H1 (cell line): ENCODE data around the gene LRRC25. TPM values are rescaled to one million over a fixed set of nuclear protein-coding genes. Genes with fewer than 3 reads are reported as not detected.
A peak's percentile ranks its signal among the peaks of the same experiment; 100 is the strongest.

Experiments used
- CTCF ChIA-PET: fragments of 300-600 bp; sonication (Branson Sonifier 250); formaldehyde crosslinking; loops from one replicate; lab custom pipeline; 2021; ENCODE audit not compliant: partially characterized antibody; lab: Charles Lee
- POLR2A ChIA-PET: fragments of 300-600 bp; sonication (Branson Sonifier 250); formaldehyde crosslinking; loops from one replicate; lab custom pipeline; 2021; ENCODE audit warnings: inconsistent platforms; ENCODE audit not compliant: partially characterized antibody; lab: Charles Lee
- DNase-seq, 2 experiments: peaks; one replicate each; pipeline versions ENCODE4 v3.0.0 to v3.0.0-alpha.2; 2010 to 2022; ENCODE audit warnings: low spot score in 2 of 2, low read depth in 1 of 2, mixed read lengths in 1 of 2
- FAIRE-seq: peaks from 2 replicates; lab custom pipeline; 2011; peaks lifted over from hg19 to GRCh38; lab: Jason Lieb, UNC
- H2AFZ ChIP-seq: 2 replicates; pipeline ENCODE4 v1.8.1; 2012; ENCODE audit warnings: low read length, inconsistent platforms
- H2AK5ac ChIP-seq: 2 replicates; pipeline ENCODE4 v1.6.1; 2013; ENCODE audit warnings: low read depth, low read length
- H2BK120ac ChIP-seq: replicated peaks from 2 replicates; pipeline ENCODE3; 2013; ENCODE audit warnings: low read depth, low read length, inconsistent platforms
- H2BK12ac ChIP-seq: 2 replicates; pipeline ENCODE4 v1.6.1; 2013; ENCODE audit warnings: low read depth, low read length
- H2BK15ac ChIP-seq: 2 replicates; pipeline ENCODE4 v1.6.1; 2013; ENCODE audit warnings: low read length
- H2BK20ac ChIP-seq: 2 replicates; pipeline ENCODE4 v1.6.1; 2013; ENCODE audit warnings: low read length
- H2BK5ac ChIP-seq: 2 replicates; pipeline ENCODE4 v1.6.1; 2013; ENCODE audit warnings: low read depth, low read length
- H3K14ac ChIP-seq: 2 replicates; pipeline ENCODE4 v1.6.1; 2013; ENCODE audit warnings: inconsistent platforms; ENCODE audit not compliant: insufficient read length
- H3K18ac ChIP-seq: 2 replicates; pipeline ENCODE4 v1.6.1; 2013; ENCODE audit warnings: low read length; ENCODE audit errors: extremely low read depth
- H3K23ac ChIP-seq: 2 replicates; pipeline ENCODE4 v1.6.1; 2013; ENCODE audit warnings: inconsistent platforms; ENCODE audit not compliant: insufficient read length
- H3K23me2 ChIP-seq: 2 replicates; pipeline ENCODE4 v1.6.1; 2013; ENCODE audit warnings: low read depth, low read length
- H3K27ac ChIP-seq: 2 replicates; pipeline ENCODE4 v1.6.1; 2011; ENCODE audit warnings: low read depth, low read length, inconsistent platforms
- H3K27me3 ChIP-seq, 4 experiments: replicated peaks in 1 of 4; 1 replicate in 1 of 4; 2 replicates in 3 of 4; pipeline versions ENCODE4 v1.6.1 to v1.8.1; 2011 to 2013; ENCODE audit warnings: low read length in 3 of 4, mild to moderate bottlenecking in 3 of 4, inconsistent platforms in 2 of 4, mixed read lengths in 2 of 4, moderate library complexity in 1 of 4; ENCODE audit not compliant: control insufficient read depth in 3 of 4, insufficient read depth in 3 of 4; ENCODE audit errors: extremely low read depth in 1 of 4
- H3K36me3 ChIP-seq, 4 experiments: 2 replicates each; pipeline versions ENCODE4 v1.6.1 to v1.8.1; 2011 to 2013; ENCODE audit warnings: mild to moderate bottlenecking in 4 of 4, low read length in 3 of 4, moderate library complexity in 2 of 4, control low read depth in 1 of 4, inconsistent platforms in 1 of 4; ENCODE audit not compliant: insufficient read depth in 4 of 4, control insufficient read depth in 2 of 4
- H3K4ac ChIP-seq: replicated peaks from 2 replicates; pipeline ENCODE3; 2013; ENCODE audit warnings: low read length, low read depth, mixed read lengths, inconsistent platforms; ENCODE audit not compliant: insufficient read length
- H3K4me1 ChIP-seq, 4 experiments: replicated peaks in 1 of 4; 1 replicate in 1 of 4; 2 replicates in 3 of 4; pipeline versions ENCODE4 v1.6.1 to v1.8.1; 2011 to 2013; ENCODE audit warnings: low read length in 3 of 4, inconsistent platforms in 2 of 4, mixed read lengths in 1 of 4; ENCODE audit not compliant: insufficient read depth in 4 of 4, control insufficient read depth in 3 of 4
- H3K4me2 ChIP-seq, 2 experiments: 2 replicates each; pipeline versions ENCODE4 v1.6.1 to v1.8.1; 2011 to 2013; ENCODE audit warnings: low read depth in 2 of 2, low read length in 2 of 2, control low read depth in 1 of 2, inconsistent platforms in 1 of 2, mild to moderate bottlenecking in 1 of 2; ENCODE audit not compliant: insufficient read depth in 1 of 2
- H3K4me3 ChIP-seq, 4 experiments: fragments of 200-600, 300-600 bp in 1 of 4; sonication (generic), shearing (Covaris generic), sonication (Bioruptor Twin) in 1 of 4; 2 replicates each; pipeline versions ENCODE4 v1.5.1 to v1.8.1; 2011 to 2016; ENCODE audit warnings: low read length in 4 of 4, low read depth in 3 of 4, control low read depth in 2 of 4, inconsistent platforms in 2 of 4, mild to moderate bottlenecking in 2 of 4, mixed read lengths in 1 of 4, moderate library complexity in 1 of 4; ENCODE audit not compliant: insufficient read depth in 2 of 4; ENCODE audit errors: extremely low read depth in 1 of 4
- H3K56ac ChIP-seq: replicated peaks from 2 replicates; pipeline ENCODE3; 2013; ENCODE audit warnings: low read depth, mild to moderate bottlenecking, mixed read lengths, low read length, inconsistent platforms; ENCODE audit not compliant: insufficient read length
- H3K79me1 ChIP-seq: 2 replicates; pipeline ENCODE4 v1.6.1; 2013; ENCODE audit warnings: low read depth, low read length, control low read depth
- H3K79me2 ChIP-seq, 2 experiments: 2 replicates each; pipeline versions ENCODE4 v1.6.1 to v1.8.1; 2012 to 2013; ENCODE audit warnings: low read length in 2 of 2, mild to moderate bottlenecking in 2 of 2, inconsistent platforms in 1 of 2; ENCODE audit not compliant: insufficient read depth in 2 of 2, control insufficient read depth in 1 of 2
- H3K9ac ChIP-seq, 4 experiments: replicated peaks in 1 of 4; 1 replicate in 1 of 4; 2 replicates in 3 of 4; pipeline versions ENCODE4 v1.6.1 to v1.8.1; 2011 to 2013; ENCODE audit warnings: low read depth in 3 of 4, low read length in 3 of 4, control low read depth in 2 of 4, mild to moderate bottlenecking in 2 of 4, moderate library complexity in 2 of 4, inconsistent platforms in 1 of 4; ENCODE audit errors: extremely low read depth in 1 of 4
- H3K9me3 ChIP-seq, 2 experiments: 2 replicates each; pipeline versions ENCODE4 v1.6.1 to v1.8.1; 2012 to 2013; ENCODE audit warnings: mild to moderate bottlenecking in 2 of 2, moderate library complexity in 2 of 2, control low read depth in 1 of 2, inconsistent platforms in 1 of 2, low read depth in 1 of 2, low read length in 1 of 2, mixed read lengths in 1 of 2; ENCODE audit not compliant: insufficient read depth in 2 of 2
- H4K20me1 ChIP-seq, 2 experiments: replicated peaks in 1 of 2; 2 replicates each; pipeline versions ENCODE3 to v1.8.1; 2011 to 2013; ENCODE audit warnings: inconsistent platforms in 2 of 2, low read length in 2 of 2, mild to moderate bottlenecking in 1 of 2; ENCODE audit not compliant: insufficient read depth in 2 of 2, control insufficient read depth in 1 of 2
- H4K5ac ChIP-seq: 2 replicates; pipeline ENCODE4 v1.6.1; 2013; ENCODE audit warnings: low read length, low read depth, mixed read lengths, inconsistent platforms; ENCODE audit not compliant: insufficient read length
- H4K8ac ChIP-seq: 2 replicates; pipeline ENCODE4 v1.8.0; 2013; ENCODE audit warnings: mild to moderate bottlenecking, moderate library complexity, low read length, inconsistent platforms; ENCODE audit not compliant: insufficient read depth; ENCODE audit errors: extremely low read depth
- H4K91ac ChIP-seq: replicated peaks from 2 replicates; pipeline ENCODE3; 2013; ENCODE audit warnings: low read length, mixed read lengths, inconsistent platforms; ENCODE audit not compliant: insufficient read length
- BACH1 ChIP-seq: IDR thresholded peaks from 2 replicates; pipeline ENCODE4 v1.6.1; 2012; ENCODE audit warnings: low read length, improper control_type of control experiment
- CHD2 ChIP-seq: IDR thresholded peaks from 2 replicates; pipeline ENCODE4 v1.6.1; 2012; ENCODE audit warnings: low read length, improper control_type of control experiment
- EZH2 ChIP-seq: fragments of 200-600 bp; sonication (generic); IDR thresholded peaks from 2 replicates; pipeline ENCODE4 v1.7.1; 2012; ENCODE audit warnings: low read depth, mild to moderate bottlenecking, moderate library complexity, low read length, inconsistent platforms; ENCODE audit not compliant: severe bottlenecking
- FOSL1 ChIP-seq: IDR thresholded peaks from 2 replicates; pipeline ENCODE4 v1.6.1; 2011; ENCODE audit warnings: mild to moderate bottlenecking, low read depth, low read length, moderate library complexity; ENCODE audit not compliant: insufficient read depth
- KDM4A ChIP-seq: IDR thresholded peaks from one replicate; pipeline ENCODE4 v1.7.1; 2012; ENCODE audit warnings: low read depth, mild to moderate bottlenecking, moderate library complexity, low read length, inconsistent platforms; ENCODE audit not compliant: severe bottlenecking
- SIN3A ChIP-seq, 2 experiments: IDR thresholded peaks in 1 of 2; conservative IDR thresholded peaks in 1 of 2; 2 replicates each; pipeline ENCODE4 v1.6.1; 2011 to 2012; ENCODE audit warnings: low read length in 2 of 2, improper control_type of control experiment in 1 of 2, low read depth in 1 of 2, mild to moderate bottlenecking in 1 of 2
- TAF1 ChIP-seq: IDR thresholded peaks from 2 replicates; pipeline ENCODE4 v1.6.1; 2011; ENCODE audit warnings: mild to moderate bottlenecking, low read depth, low read length
- USF2 ChIP-seq: IDR thresholded peaks from 2 replicates; pipeline ENCODE4 v1.6.1; 2011; ENCODE audit warnings: low read length, improper control_type of control experiment
- WGBS, 2 experiments: shearing (Covaris generic) in 1 of 2; methylation state at CpG; one replicate each; pipeline versions ENCODE4 v1.1.6 to v1.1.7; 2013 to 2015; ENCODE audit warnings: low lambda C conversion rate in 2 of 2, mixed read lengths in 2 of 2, inconsistent platforms in 1 of 2, low coverage in 1 of 2, missing lambda C conversion rate in 1 of 2; ENCODE audit not compliant: insufficient replicate concordance in 2 of 2, insufficient coverage in 1 of 2, insufficient read length in 1 of 2; ENCODE audit errors: extremely low coverage in 1 of 2, missing lambda C conversion rate in 1 of 2; 5-methylcytosine and 5-hydroxymethylcytosine counted together
- polyA plus RNA-seq, 7 experiments: library from polyadenylated mRNA; depleted of rRNA in 3 of 7; stranded (reverse) in 5 of 7; unstranded in 2 of 7; fragments of >200 nt in 5 of 7; fragments of 200-250 nt in 2 of 7; gene quantifications; 1 replicate in 5 of 7; 2 replicates in 1 of 7; 4 replicates in 1 of 7; pipeline versions ENCODE4 v1.2.1 to v1.2.3, GENCODE V29; 2011 to 2013; ENCODE audit warnings: missing spikeins in 2 of 7, mixed read lengths in 2 of 7
- total RNA-seq: library from RNA; stranded (reverse); fragmentation: NEBNext Ultra II Directional; extraction: Animal tissue kit (Norgen Biotek cat#: 25700); gene quantifications from 2 replicates; pipeline ENCODE4 v1.2.1, GENCODE V29; 2021

LRRC25 gene
- total and polyA plus RNA-seq, 2 of the 8 experiments (the other 6 are each of a cell fraction or from before 2014, with no cell fraction given) = 0.20 to 0.41 TPM

- H3K23me2 ChIP-seq = peaks cover 19% of the 10 kb centered on the region; the same call in 1 of the 2 replicates
- FAIRE-seq (no peak), DNase-seq (no peak)
- H3K23ac ChIP-seq = no peak overlapping the region
- H4K20me1 ChIP-seq = peaks cover 4 to 9% of the 10 kb centered on the region in 2 experiments
- H4K8ac ChIP-seq = no peak overlapping the region
- no peak overlapping the region for H2AK5ac ChIP-seq
- H3K9ac ChIP-seq = peak overlapping the region in 1 of 4 experiments; percentile 13; a peak in 2 of 7 replicates
- no peak overlapping the region for H4K91ac ChIP-seq
- H3K27me3 ChIP-seq = peaks cover 5 to 29% (median 23%) of the 10 kb centered on the region in 4 experiments
- H3K27ac ChIP-seq = no peak overlapping the region
- ChIA-PET CTCF (interaction anchor here (0.8 to 11.0 kb wide), 15 partner anchors 8 to 201 kb away, joined by 3 to 177 read pairs (median 3); partner anchors contain the start of gene GDF15), POLR2A (interaction anchor here (1.1 to 6.8 kb wide), 10 partner anchors 9 to 139 kb away, joined by 3 to 72 read pairs (median 5); partner anchors contain the start of genes JUND and PGPEP1)
- no peak overlapping the region for H2BK20ac ChIP-seq
- 0 out of 2 replicates have a peak overlapping the region, but pooled peaks have one; percentile 27 for H2BK12ac ChIP-seq
- 3% methylated on average over 60 of the region's 97 CpGs; no CpG with 5 or more reads in 1 of the 2 experiments for WGBS, 2 experiments
- H3K14ac ChIP-seq = no peak overlapping the region
- H2BK120ac ChIP-seq = no peak overlapping the region
- H3K79me1 ChIP-seq = no peaks in the 10 kb centered on the region
- no peak overlapping the region for H3K56ac ChIP-seq
- peaks cover 0 to 42% (median 28%) of the 10 kb centered on the region in 4 experiments; a peak in 6 of 7 replicates for H3K4me1 ChIP-seq
- peak overlapping the region; percentile 72 to 88 for H3K4me2 ChIP-seq
- no peak overlapping the region for H2BK5ac ChIP-seq
- H3K4ac ChIP-seq = no peak overlapping the region
- TF ChIP-seq SIN3A (conservative IDR thresholded peaks at IDR 0.05 in 1 of 2, IDR thresholded peaks at IDR 0.05 in 1 of 2; ENCODE audit: low read depth in 1 of 2, low read length in 2 of 2) = 0 out of 4 replicates have a peak, but pooled peaks of 1 of the 2 experiments have one; percentile 5
- peak; percentile 13 for TF ChIP-seq KDM4A
- 0 out of 2 replicates have a peak, but pooled peaks have one; percentile 25 for TF ChIP-seq BACH1
- TF ChIP-seq FOSL1 = no peak
- TF ChIP-seq CHD2 = 0 out of 2 replicates have a peak, but pooled peaks have one; percentile 67
- TF ChIP-seq EZH2 = peak; percentile 36
- no peak for TF ChIP-seq USF2
- TF ChIP-seq TAF1 = 0 out of 2 replicates have a peak, but pooled peaks have one; percentile 5
- H4K5ac ChIP-seq = no peak overlapping the region
- no peaks in the 10 kb centered on the region for H3K36me3 ChIP-seq
- no peak overlapping the region; the same call in 1 of the 2 replicates for H3K18ac ChIP-seq
- H2AFZ ChIP-seq = no peak overlapping the region
- no peaks in the 10 kb centered on the region for H3K9me3 ChIP-seq
- H3K4me3 ChIP-seq = peak overlapping the region; percentile 33 to 61 (median 46)
- H2BK15ac ChIP-seq = no peak overlapping the region
- H3K79me2 ChIP-seq = peaks cover 0 to 4% of the 10 kb centered on the region in 2 experiments; a peak in 1 of 4 replicates
These were observed 22.5 kb upstream of the LRRC25 start for GRCh38 chr19:18419699-18420460.
